KMS-11 (cell line): ENCODE data around the gene VWA7.

Source experiments
- H2AFZ ChIP-seq: fragments of 200-600 bp; sonication (generic); 2 replicates; pipeline ENCODE4 v1.6.1; 2016; ENCODE audit warnings: antibody characterized with exemption, mixed run types, low read depth
- H3K27ac ChIP-seq: fragments of 200-600 bp; sonication (generic); 2 replicates; pipeline ENCODE4 v1.6.1; 2016; ENCODE audit warnings: mild to moderate bottlenecking, mixed run types
- H3K27me3 ChIP-seq: fragments of 200-600 bp; sonication (generic); 2 replicates; pipeline ENCODE4 v1.6.1; 2017; ENCODE audit warnings: mild to moderate bottlenecking, low read depth, mixed run types, moderate library complexity; ENCODE audit not compliant: insufficient read depth
- H3K36me3 ChIP-seq: fragments of 200-600 bp; sonication (generic); 2 replicates; pipeline ENCODE4 v1.6.1; 2017; ENCODE audit warnings: mild to moderate bottlenecking, mixed run types; ENCODE audit not compliant: insufficient read depth
- H3K4me1 ChIP-seq: fragments of 200-600 bp; sonication (generic); 2 replicates; pipeline ENCODE4 v1.6.1; 2016; ENCODE audit warnings: mild to moderate bottlenecking, low read depth, mixed run types; ENCODE audit not compliant: poor library complexity, severe bottlenecking
- H3K4me2 ChIP-seq: fragments of 200-600 bp; sonication (generic); 2 replicates; pipeline ENCODE4 v1.7.0; 2016; ENCODE audit warnings: mild to moderate bottlenecking, mixed run types
- H3K4me3 ChIP-seq: fragments of 200-600 bp; sonication (generic); IDR thresholded peaks from 2 replicates; pipeline ENCODE4 v1.6.1; 2017; ENCODE audit warnings: low read depth, low read length, mixed read lengths; ENCODE audit not compliant: insufficient read depth
- H3K79me2 ChIP-seq: fragments of 200-600 bp; sonication (generic); 2 replicates; pipeline ENCODE4 v1.6.1; 2016; ENCODE audit warnings: low read depth, mixed run types; ENCODE audit not compliant: insufficient read depth
- H3K9ac ChIP-seq: fragments of 200-600 bp; sonication (generic); 2 replicates; pipeline ENCODE4 v1.6.1; 2016; ENCODE audit warnings: mild to moderate bottlenecking, mixed run types
- H4K20me1 ChIP-seq: fragments of 200-600 bp; sonication (generic); 2 replicates; pipeline ENCODE4 v1.6.1; 2016; ENCODE audit warnings: mild to moderate bottlenecking, mixed run types; ENCODE audit not compliant: insufficient read depth
- CTCF ChIP-seq: fragments of 200-600 bp; sonication (generic); conservative IDR thresholded peaks from 2 replicates; pipeline ENCODE4 v1.6.1; 2017; ENCODE audit warnings: low read depth, mild to moderate bottlenecking, antibody characterized with exemption, low read length, moderate library complexity, mixed read lengths

VWA7 gene

DNA sequence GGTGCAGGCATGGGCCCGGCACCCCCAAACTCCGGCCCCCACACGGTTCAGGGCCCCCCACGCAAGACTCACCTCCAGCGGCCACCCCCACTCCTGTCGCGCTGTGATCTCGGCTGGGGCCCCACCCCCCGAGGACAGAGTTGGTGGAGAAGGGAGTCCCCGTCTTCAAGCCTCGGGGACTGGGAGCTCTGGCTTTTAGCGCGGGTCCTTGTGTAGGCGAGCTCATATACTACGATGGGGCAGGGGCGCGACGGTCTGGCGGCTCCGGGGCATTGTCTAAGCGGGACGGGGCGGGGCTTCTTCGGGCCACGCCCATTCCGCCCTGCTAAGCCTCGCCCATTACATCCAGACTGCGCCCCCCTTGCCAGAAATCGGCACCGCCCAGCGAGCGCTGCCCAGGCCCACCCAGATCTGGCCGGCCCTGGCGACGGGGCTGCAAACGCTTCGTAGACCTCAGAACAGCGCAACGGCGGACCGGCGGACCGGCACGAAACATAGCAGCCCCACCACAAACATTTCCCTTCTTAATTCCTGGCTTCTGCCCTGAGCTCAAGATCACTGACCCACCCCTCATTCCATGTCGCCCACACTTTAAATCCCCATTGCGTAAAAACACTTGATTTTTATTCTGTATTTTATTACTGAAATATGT, 47.0 kb downstream of the VWA7 start:
- peak overlapping the region; percentile 52 for H3K4me2 ChIP-seq
- no peaks in the 10 kb centered on the region for H3K27me3 ChIP-seq
- H4K20me1 ChIP-seq = no peaks in the 10 kb centered on the region
- no peak overlapping the region; the same call in 1 of the 2 replicates for H3K9ac ChIP-seq
- H3K4me1 ChIP-seq = peaks cover 27% of the 10 kb centered on the region
- peaks cover 20% of the 10 kb centered on the region; the same call in 1 of the 2 replicates for H3K79me2 ChIP-seq
- H2AFZ ChIP-seq = peak overlapping the region; percentile 65
- TF ChIP-seq CTCF = no peak
- peak overlapping the region; percentile 35 for H3K4me3 ChIP-seq
- H3K36me3 ChIP-seq = peaks cover 7% of the 10 kb centered on the region; the same call in 1 of the 2 replicates
- H3K27ac ChIP-seq = no peak overlapping the region

GRCh38 chr6:31729515-31729978, 47.6 kb downstream of the VWA7 start:
- Histone ChIP-seq H3K79me2 (peaks cover 14% of the 10 kb centered on the region; the same call in 1 of the 2 replicates), H2AFZ (peak overlapping the region; percentile 65), H3K4me2 (peak overlapping the region; percentile 52), H3K9ac (no peak overlapping the region; the same call in 1 of the 2 replicates), H3K4me1 (peaks cover 27% of the 10 kb centered on the region), H3K36me3 (peaks cover 7% of the 10 kb centered on the region; the same call in 1 of the 2 replicates), H3K27ac (no peak overlapping the region), H4K20me1 (no peaks in the 10 kb centered on the region), H3K4me3 (peak overlapping the region; percentile 35), H3K27me3 (no peaks in the 10 kb centered on the region)
- TF ChIP-seq CTCF = peak; percentile 47

DNA sequence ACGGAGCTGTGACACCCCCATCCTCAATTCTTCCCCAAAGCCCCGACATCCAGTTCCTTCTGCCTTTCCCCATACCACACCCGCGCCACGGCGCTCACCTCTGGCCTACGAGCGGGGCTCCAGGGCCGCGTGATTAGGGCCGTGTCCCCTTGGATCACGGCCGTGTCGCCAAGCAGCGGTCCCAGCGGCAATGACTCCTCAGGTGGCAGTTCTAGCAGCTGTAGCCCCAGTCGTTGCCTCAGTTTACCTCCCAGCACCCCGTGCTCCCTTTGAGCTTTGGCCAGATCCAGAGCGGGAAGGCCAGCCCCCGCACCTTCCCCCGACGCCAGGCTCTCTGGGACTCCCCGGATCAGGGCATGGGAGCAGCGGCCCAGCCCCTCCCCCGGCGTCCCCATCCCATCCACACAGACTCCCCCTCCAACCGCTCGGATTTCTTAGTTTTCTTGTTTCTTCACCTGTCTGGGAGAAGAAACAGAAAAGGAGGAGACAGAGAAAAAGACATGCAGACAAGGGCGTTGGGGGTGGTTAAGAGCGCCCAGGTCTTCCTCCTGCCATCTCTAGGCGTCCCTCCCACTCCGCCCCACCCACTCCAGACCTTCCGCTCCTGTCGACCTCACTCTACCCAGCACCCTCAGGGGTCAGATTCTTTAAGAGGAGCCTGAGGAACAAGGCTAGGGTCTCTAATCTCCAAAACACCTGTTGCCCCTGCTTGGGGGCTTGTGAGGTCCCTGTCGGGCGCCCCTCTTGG, 48.2 kb downstream of the VWA7 start, which contains the start of gene DDAH2:
Gene DDAH2, minus strand, starts transcription at position 533 of the 748 bp plus-strand sequence. Its CDS starts 138 bp downstream, at position 395.
- no peaks in the 10 kb centered on the region for H3K27me3 ChIP-seq
- no peaks in the 10 kb centered on the region for H4K20me1 ChIP-seq
- H3K9ac ChIP-seq = no peak within 1 kb of the TSS; the same call in 1 of the 2 replicates
- H3K4me2 ChIP-seq = peak within 1 kb of the TSS; percentile 52
- TF ChIP-seq CTCF = peak; percentile 91
- H3K27ac ChIP-seq = no peak within 1 kb of the TSS
- H3K4me1 ChIP-seq = peaks cover 23% of the 10 kb centered on the region
- peaks cover 8% of the 10 kb centered on the region; the same call in 1 of the 2 replicates for H3K79me2 ChIP-seq
- H3K4me3 ChIP-seq = peak within 1 kb of the TSS; percentile 35
- peak within 1 kb of the TSS; percentile 65 for H2AFZ ChIP-seq
- H3K36me3 ChIP-seq = peaks cover 7% of the 10 kb centered on the region; the same call in 1 of the 2 replicates

DNA sequence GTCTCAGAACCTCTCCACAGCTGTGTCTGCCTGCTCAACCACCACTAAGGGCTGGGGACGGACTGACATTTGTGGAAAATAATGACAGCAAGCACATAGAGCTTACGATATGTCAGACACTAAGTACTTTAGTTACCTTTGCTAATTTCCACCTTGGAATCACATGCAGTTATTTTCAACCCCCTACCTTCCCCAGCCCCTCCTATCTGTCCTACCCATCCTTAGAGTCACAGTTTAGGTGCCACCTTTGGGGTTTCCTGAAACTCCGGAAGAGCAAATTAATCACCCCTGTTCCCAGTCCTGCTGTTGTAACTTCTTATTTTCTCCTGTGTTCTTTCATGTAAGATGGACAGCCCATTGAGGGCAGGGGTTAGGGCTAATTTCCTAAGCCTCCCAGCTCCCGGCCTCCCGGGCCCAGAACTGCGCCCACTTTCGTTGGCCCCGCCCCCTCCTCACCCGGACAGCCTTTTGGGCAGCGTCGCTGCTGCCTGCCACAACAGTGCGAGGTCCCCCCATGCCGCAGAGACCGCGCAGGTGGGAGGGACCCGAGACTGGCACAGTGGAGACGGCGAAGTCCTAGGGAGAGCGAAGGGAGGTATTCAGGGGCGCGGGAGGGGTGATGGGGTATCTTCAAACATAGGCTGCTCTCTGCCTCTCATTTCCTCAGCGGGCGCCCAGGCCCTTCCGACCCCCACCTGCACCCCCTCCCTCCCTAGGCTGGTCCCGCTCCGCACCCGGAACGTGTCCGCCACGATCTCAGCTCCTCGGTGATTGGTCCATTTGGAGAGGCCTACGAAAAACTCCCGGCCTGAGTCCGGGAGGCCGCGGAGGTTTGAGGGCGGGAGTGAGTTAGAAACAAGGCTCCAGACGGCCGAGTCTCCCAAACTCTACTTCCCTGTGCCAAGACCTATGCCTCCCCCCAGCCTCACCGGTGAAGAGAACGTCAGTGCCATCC, 49.1 kb downstream of the VWA7 start:
- Histone ChIP-seq H3K27ac (no peak overlapping the region), H3K4me2 (no peak overlapping the region), H3K4me1 (peaks cover 14% of the 10 kb centered on the region), H4K20me1 (no peaks in the 10 kb centered on the region), H2AFZ (no peak overlapping the region), H3K36me3 (peaks cover 7% of the 10 kb centered on the region; the same call in 1 of the 2 replicates), H3K9ac (no peak overlapping the region), H3K79me2 (no peaks in the 10 kb centered on the region), H3K27me3 (no peaks in the 10 kb centered on the region), H3K4me3 (no peak overlapping the region)
- TF ChIP-seq CTCF = no peak
